ENCODE data around the gene GID4.

GID4 gene

DNA sequence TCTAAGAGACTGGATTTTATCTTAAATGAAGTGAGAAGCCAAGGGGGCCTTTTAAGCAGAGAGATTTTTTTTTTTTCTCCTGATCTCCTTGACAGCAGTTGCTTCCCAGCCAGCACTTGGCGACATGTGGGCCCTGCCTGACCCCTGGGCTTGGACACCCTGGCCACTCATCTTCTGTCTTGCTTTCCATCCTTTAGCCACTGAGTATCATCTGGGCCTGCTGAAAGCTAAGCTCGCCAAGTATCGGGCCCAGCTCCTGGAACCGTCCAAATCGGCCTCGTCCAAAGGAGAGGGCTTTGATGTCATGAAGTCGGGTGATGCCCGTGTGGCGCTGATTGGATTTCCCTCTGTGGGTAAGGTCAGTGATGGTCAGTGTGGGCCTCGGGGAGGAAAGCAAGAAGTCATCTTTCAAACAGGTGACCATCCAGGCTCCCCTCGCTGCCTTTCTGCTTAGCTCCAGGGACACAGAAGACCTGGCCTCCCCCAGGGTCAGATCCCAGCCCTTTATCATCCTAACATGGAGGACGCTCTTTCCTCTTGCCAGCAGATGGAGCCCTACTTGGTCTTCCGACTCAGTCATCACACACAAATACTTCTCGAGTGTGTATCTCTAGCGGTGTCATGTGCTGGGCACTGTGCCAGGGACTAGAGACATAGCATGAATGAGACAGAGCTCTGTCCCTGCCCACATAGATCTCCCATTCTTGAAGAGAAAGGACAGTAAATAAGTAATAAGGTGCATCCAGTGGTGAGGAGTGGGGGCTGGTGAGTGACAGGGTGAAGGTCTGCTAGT, 54.6 kb downstream of the GID4 start:
- in situ Hi-C loops (cut with HindIII; ENCODE audit: low sequenced_read_pairs), result no loop called here

DNA sequence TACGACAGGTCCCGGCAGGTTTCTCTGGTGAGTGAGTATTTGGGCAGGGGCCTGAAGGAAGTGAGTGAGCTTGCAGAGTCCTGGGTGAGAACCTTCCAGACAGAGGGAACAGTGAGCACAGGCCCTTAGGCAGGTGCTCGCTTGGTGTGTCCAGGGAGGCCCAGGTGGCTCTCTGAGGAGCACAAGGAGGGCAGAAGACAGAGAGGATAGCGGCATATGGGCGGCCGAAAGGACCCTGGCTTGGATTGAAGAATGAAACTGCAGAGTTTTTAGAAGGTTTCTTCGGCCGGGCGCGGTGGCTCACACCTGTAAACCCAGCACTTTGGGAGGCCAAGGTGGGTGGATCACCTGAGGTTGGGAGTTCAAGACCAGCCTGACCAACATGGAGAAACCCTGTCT, 55.2 kb downstream of the GID4 start:
- in situ Hi-C loops (cut with HindIII; ENCODE audit: low sequenced_read_pairs), result no loop called here

DNA sequence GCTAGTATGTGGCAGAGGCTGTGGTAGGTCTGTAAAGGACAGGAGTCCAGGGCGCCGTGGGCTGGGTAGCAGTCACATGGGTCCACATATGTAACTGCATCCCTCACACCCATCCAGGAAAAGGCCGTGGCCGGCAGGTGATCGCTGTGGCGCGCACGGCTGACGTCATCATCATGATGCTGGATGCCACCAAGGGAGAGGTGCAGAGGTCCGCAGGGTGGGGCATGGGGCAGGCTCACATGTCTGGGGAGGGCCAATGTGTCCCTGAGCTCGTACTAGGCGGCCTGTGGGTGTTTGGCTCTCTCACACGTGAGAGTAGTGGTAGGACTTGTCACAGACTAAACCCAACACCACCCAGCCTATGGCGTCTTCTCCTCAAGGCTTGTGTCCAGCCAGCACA, 60.3 kb downstream of the GID4 start:
- in situ Hi-C loops (cut with HindIII; ENCODE audit: low sequenced_read_pairs), result no loop called here

DNA sequence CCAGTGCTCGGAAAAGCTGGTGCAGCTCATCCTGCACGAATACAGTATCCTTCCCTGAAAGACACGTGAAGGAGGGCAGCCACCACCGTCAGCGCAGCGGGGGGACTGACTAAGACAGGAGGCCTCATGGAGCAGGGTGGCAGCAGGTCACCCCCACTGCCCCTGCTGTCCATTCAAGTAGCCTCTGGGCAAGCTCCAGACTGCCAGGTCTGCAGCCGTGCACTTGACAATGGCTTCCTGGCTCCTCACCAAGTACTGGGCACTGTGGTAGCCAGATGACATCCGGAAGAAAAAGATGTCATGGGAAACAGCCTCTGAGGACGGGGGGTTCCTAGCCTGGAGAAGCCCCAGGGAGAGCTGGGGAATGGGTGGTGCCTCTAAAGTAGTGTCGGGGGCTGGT, 61.4 kb downstream of the GID4 start:
- in situ Hi-C loops (cut with HindIII; ENCODE audit: low sequenced_read_pairs), result loop anchor here (10.0 kb wide), 1 partner anchor 174 kb away; no protein-coding TSS in a partner anchor

DNA sequence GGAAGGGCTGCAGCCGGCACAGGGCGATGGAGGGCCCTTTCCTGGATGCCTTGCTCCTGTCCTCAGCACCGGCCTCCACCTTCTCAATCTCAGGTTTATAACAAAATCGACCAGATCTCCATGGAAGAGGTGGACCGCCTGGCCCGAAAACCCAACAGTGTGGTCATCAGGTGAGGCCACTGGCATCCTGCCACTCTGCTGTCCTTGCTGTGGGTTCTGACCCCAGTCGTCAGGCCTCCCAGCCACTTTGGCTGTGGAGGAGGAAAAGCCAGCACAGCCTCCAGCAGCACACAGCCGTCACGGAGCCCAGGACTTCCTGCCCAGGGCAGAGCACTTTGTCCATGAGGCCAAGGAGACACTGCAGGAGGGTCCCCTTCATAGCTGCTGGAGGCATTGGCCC, 62.6 kb downstream of the GID4 start:
- in situ Hi-C loops (cut with HindIII; ENCODE audit: low sequenced_read_pairs), result loop anchor here (10.0 kb wide), 1 partner anchor 173 kb away; no protein-coding TSS in a partner anchor

DNA sequence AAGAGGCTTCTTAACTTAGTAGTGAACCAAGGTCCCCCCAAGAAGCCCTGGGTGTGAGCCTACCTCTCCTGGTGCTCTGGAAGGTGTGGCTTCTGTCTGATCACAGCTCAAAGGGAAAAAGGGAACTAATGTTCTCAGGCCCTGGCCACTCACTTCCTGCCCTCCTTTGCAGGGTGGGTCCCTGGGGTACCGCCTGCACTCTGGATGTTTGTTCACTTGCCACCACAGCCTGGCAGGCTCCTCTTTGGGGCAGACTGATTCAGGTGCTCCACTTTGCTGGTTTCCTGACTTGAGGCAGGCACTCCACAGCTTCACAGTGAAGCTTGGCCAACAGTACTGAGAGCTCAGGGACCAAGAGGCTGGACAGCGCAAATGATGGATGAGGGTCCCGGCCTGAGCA, 63.4 kb downstream of the GID4 start:
- in situ Hi-C loops (cut with HindIII; ENCODE audit: low sequenced_read_pairs), result loop anchor here (10.0 kb wide), 1 partner anchor 172 kb away; no protein-coding TSS in a partner anchor

DNA sequence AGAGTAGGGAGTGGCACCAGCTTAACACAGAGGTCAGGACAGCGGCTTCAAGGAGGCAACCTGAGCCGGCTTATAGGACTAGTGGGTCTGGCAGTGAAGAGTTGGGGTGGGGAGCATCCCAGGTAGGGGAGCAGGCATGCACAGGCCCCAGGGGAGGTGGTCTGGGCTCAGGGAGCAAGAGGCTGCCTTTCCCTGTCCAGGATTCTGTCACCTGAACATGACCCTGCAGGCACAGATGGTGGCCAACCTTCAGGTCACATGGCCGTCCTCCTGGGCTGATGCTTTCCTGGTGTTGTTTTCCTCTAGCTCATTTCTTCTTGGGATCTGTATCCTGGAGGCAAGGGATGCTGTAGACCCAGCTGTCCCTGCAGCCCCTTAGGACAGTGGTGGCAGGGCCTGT, 65.8 kb downstream of the GID4 start:
- in situ Hi-C loops (cut with HindIII; ENCODE audit: low sequenced_read_pairs), result loop anchor here (10.0 kb wide), 1 partner anchor 170 kb away; no protein-coding TSS in a partner anchor

DNA sequence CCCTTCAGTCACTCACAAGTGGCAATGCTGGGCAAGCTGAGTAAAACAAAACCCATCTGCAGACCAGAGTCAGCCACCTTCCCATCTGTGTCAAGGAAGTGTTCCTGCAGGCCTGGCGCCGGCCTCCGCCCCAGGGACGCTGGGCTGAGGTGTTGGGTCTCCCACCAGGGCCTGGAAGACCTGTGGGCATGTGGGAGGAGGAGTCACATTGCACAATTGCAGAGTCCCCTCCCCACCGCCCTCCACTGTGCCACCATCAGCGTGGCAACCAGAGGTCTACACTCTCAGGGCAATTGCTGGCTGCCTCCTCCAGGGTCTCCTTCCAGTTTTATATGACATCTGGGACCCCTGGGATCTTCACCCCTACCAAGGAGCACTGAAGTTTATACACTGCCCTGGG, 66.4 kb downstream of the GID4 start:
- in situ Hi-C loops (cut with HindIII; ENCODE audit: low sequenced_read_pairs), result loop anchor here (10.0 kb wide), 1 partner anchor 169 kb away; no protein-coding TSS in a partner anchor

DNA sequence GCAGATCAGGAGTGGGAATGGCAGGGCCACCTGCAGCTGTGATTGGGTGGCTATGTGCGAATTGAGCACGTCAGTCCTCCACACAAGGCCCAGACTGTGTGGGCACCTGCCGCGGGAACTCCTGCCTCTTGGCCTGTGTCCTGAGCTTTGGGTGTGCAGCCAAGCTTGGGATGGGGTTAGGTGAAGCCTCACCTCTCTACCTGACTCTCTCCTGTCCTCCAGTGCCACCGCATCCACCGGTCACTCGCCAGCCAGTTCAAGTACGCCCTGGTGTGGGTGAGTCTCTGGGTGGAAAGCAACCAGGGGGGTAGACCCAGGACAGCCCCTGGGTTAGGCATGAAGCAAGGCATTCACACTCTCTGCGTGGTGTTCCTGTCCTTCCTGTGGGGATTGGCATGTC, 67.0 kb downstream of the GID4 start:
- in situ Hi-C loops (cut with HindIII; ENCODE audit: low sequenced_read_pairs), result loop anchor here (10.0 kb wide), 1 partner anchor 169 kb away; no protein-coding TSS in a partner anchor

DNA sequence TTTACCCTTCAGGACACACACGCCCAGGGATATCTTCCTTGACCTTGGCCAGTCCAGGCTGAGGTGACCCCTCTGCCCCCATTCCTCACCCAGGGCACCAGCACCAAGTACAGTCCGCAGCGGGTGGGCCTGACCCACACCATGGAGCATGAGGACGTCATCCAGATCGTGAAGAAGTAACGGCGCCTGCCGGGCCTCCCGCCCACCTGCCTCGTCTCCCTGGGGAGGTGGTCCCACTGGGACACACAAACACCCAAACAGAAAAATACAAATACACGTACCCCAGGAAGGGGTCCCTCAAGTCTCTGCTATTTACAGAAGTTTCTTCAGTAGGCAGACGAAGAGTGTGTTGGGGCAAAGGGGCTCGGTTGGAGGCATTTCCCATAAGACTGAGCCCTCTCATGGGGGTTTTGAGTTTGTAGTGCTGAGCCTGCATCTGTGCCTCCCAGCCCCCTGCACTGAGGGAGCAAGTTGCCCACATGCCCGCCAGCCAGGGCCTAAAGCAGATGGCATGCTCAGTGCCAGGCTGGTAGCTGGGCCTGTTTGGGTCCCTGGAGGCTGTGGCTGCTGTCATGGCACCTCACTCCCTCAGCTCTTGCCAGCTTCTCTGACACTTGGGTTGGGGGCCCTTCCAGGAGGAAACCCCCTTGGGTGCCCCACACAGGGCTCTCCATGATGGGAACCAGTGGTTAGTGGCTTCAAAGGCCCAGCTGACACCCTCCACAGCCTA, 68.0 kb downstream of the GID4 start:
- in situ Hi-C loops (cut with HindIII; ENCODE audit: low sequenced_read_pairs), result loop anchor here (10.0 kb wide), 1 partner anchor 168 kb away; no protein-coding TSS in a partner anchor

DNA sequence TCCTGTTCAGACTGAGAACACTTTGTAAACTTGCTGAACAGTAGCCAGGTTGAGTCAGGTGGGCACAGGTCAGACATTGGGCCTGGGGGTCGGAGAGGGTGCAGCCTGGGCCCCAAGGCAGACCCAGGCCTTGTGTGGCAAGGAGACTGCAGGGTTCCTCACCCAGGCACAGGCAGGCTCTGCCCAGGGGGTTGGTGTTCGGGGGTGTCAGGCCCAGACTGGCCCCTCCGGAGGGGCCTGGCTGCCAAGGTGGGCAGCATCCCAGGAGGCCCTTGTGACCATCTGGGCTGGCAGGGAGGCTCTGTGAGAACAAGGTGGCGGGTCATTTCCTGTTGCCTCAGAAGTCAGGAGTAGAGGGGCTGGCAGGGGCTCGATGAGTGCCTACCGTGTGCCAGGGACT, 68.8 kb downstream of the GID4 start:
- in situ Hi-C loops (cut with HindIII; ENCODE audit: low sequenced_read_pairs), result loop anchor here (10.0 kb wide), 1 partner anchor 167 kb away; no protein-coding TSS in a partner anchor

DNA sequence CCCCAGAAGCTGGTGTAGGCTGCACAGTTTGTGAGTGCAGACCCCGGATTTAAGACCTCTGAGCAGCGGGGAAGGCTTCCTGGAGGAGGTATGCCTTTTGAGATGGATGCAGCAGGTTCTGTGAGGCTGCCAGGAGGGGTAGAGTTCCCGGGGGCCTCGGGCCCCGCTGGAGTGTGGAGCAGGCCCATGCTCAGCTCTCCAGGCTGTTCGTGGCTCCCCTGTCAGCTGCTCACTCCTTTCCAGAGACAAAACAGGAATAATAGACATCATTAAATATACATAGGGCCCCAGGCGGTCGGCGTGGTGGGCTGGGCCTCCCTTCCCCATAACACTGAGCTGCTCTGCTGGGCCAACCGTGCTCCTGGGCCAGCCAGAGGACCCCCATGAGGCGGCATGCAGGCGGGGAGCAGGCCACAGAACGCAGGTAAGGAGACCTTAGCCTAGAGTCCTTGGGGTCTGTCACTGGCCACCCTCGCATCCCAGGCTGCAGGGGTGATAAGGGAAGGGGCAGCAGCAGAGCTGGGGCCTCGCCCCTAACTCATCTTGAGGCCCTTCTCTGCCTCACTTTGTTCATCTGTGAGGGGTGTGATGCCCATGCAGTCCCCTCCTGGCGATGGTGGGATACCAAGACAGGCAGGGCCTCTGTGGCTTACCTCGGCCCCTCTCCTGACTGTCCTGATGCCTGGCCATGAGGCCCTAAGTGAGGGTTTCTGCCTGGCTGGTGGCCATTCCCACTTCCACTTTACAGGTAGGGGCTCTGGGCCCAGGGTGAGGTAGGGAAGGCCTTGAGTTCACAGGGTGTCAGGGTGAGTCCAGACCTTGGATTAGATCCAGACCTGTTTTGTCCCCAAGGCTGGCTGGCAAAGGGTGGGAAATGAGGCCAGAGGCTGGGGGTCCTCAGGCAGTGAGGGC, 69.4 kb downstream of the GID4 start, which contains the start of gene MYO15A:
TSS of gene MYO15A (plus strand) at position 356 of the 912 bp plus-strand sequence. CDS start 10,045 bp downstream, outside the sequence.
- in situ Hi-C loops (cut with HindIII; ENCODE audit: low sequenced_read_pairs), result loop anchor here (10.0 kb wide), 1 partner anchor 166 kb away; no protein-coding TSS in a partner anchor

DNA sequence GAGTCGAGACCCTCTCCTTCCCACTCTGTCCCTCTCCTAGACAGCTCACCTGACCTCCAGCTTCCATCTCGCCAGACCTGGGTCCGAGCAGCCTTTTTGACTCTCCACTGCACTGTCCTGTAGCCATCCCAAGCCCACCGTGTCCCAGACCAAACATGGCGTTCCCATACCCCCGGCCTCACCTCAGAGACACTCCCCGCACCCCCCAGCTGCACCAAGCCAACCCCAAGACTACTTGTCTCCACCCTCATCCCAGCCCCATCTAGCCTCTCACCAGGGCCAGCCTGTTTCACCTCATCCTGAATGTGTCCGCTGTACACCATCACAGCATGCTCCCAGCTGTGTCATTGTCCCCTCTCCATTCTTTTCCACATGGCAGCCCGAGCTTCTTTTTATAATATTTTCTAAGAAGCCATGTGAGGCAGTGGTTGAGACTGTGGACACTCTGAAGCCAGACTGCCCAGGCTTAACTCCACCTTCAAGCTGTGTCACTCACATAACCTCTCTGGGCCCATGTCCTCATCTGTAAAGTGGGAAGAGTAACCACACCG, 70.8 kb downstream of the GID4 start:
- in situ Hi-C loops (cut with HindIII; ENCODE audit: low sequenced_read_pairs), result loop anchor here (10.0 kb wide), 1 partner anchor 165 kb away; no protein-coding TSS in a partner anchor

DNA sequence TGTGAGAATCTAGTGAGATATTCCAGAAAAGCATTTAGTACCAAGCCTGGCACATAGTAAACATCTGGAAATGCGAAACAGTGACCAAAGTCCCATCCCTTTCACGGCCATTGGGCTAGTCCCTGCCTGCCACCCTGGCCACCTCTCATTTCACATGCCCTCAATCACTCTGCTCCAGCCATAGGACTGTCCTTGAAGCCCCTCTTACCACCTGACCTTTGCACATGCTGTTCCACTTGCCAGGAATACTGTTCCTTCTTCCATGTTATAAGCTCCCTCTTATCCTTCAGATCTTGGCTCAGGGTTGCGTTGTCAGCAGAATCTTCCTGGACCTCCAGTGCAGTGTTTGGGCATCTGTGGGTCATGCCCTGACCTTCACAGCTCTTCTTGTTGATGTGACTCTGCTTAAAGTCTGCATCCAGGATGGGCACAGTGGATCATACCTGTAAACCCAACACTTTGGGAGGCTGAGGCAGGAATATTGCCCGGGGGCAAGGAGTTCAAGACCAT, 71.5 kb downstream of the GID4 start:
- in situ Hi-C loops (cut with HindIII; ENCODE audit: low sequenced_read_pairs), result no loop called here

DNA sequence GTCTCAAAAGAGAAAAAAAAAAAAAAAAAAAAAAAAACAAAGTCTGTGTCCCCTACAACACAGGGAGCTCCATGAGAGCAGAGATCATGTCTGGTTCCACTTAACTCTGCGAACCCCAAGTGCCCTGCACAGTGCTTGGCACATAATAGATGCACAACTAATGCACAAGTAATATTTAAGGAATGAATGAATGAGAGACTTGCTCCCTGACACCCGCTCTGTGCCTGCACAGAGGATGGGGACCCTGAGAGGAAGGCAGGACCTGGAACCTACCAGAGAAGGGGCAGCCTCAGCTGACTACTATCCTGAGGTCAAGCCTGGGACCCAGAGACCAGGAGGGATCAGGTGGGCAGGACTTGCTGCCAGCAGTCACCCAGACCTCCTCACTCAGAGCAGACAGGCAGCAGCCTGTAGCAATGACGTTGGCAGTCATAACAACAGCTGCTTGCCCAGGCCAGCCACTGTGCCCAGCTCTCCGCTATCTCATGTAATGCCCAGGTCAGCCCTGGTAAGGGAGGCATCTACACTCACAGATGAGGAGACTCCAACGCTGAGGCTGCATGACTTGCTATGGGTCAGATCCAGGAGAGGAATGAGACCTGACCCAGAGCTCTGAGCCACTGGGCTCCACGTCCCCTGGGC, 72.2 kb downstream of the GID4 start:
- in situ Hi-C loops (cut with HindIII; ENCODE audit: low sequenced_read_pairs), result no loop called here

DNA sequence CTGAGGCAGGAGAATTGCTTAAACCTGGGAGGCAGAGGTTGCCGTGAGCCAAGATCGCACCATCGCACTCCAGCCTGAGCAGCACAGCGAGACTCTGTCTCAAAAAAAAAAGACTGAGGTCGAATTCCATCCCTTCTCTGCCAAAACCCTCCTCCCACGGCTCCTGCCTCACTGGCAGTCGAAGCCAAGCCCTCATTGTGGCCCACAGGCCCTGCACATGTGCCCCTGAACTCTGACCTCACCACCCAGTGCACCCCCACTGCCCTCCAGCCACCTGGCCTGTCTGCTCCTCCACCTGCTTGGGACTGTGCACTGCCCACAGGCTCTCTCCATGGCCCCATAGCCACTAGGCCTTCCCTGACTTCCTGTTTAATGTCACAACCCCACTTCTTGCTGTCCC, 76.3 kb downstream of the GID4 start:
- in situ Hi-C loops (cut with HindIII; ENCODE audit: low sequenced_read_pairs), result no loop called here

DNA sequence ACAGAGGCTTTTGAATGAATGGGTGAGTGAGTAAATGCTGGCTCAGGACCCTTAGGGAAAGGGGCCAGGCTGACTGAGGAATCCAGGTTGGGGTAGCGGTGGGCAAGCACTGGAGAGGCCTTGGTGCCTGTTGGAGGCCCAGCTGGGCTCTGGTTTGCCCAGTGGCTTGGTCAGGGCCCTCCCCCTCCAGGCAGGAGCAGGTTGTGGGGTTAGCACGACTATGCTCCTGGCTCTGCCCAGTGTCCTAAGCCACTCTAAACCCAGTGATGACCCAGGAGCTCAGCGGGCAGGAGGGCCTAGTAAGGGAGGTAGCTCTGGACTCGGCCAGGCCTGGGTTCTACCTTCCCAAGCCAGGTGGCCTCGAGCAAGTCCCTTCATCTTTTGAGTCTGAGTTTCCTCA, 76.9 kb downstream of the GID4 start:
- in situ Hi-C loops (cut with HindIII; ENCODE audit: low sequenced_read_pairs), result no loop called here

DNA sequence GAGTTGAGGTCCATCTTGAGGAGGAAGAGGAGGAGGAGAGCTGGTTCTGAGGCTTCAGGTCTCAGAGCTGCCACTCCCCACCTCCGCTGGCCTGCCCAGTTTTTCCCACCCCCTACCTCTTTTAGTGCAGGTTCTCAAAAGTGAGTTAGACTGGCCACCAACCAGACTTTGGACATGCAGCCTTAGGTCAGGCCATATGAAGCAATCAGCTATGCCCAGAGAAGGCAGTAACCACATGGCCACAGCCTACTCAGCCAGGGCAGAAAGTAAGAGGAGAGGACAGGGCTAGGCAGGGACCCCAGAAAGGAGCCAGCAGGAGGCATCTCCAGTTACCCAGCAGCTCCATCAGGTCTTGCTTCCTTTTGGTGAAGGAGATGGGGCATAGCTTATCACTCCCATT, 78.3 kb downstream of the GID4 start:
- in situ Hi-C loops (cut with HindIII; ENCODE audit: low sequenced_read_pairs), result no loop called here
